ENCODE data around the gene CELF5.
"Not testable (repeated sequence)": the region's sequence is repeated elsewhere in the genome, so short reads cannot be mapped to it uniquely, and the experiment has no call there.

The CELF5 gene

DNA sequence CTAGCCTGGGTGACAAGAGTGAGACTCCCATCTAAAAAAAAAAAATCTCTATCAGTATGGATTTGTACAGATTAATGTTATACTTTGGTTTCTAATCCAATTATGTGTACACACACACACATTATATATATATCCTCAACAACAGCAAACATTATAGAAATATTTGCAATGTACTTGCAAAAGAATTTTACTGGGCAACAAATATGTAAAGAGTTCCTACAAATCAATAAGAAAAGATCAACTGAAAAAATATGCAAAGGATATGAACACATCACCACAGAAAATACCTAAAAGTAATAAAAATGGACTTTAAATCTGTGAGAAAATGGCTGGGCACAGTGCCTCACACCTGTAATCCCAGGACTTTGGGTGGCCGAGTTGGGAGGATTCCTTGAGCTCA is 101.0 kb downstream of the CELF5 start:
- no peak for DNase-seq

DNA sequence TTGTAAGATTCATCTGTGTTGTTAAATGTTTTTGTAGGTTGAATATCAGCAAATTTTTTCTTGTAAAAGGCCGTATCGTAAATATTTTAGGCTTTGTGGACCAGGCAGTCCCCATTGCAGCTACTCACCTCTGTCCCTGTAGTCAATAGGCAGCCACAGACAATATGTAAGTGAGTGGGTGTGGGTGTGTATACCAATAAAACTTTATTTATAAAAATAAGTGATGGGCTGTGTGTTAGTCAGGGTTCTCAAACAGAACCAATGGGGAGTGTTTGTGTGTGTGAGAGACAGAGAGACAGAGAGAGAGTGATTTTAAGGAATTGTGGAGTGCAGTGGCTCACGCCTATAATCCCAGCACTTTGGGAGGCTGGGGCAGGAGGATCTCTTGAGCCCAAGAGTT is 104.3 kb downstream of the CELF5 start:
- no peak for DNase-seq

DNA sequence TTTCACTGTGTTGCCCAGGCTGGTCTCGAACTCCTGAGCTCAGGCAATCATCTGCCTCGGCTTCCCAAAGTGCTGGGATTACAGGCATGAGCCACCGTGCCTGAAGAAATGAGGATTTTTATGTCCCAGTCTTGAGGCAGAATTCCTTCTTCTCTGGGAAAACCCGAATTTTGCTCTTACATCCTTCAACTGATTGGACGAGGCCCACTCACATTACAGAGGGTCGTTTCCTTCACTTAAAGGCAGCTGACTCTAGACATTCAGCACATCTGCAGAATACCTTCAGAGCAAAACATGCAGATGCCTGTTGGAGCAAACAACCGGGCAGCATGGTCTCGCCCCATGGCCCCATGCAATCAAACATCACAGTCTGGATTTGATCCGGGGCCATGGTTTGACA is 105.6 kb downstream of the CELF5 start:
- no peak for DNase-seq

DNA sequence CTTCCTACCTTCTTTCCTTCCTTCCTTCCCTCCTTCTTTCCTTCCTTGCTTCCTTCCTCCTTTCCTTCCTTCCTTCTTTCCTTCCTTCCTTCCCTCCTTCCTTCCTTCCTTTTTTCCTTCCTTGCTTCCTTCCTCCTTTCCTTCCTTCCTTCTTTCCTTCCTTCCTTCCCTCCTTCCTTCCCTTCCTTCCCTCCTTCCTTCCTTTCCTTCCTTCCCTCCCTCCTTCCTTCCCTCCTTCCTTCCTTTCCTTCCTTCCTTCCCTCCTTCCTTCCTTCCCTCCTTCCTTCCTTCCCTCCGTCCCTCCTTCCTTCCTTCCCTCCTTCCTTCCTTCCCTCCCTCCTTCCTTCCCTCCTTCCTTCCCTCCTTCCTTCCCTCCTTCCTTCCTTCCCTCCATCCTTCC is 107.8 kb downstream of the CELF5 start:
- not testable (repeated sequence) for DNase-seq

DNA sequence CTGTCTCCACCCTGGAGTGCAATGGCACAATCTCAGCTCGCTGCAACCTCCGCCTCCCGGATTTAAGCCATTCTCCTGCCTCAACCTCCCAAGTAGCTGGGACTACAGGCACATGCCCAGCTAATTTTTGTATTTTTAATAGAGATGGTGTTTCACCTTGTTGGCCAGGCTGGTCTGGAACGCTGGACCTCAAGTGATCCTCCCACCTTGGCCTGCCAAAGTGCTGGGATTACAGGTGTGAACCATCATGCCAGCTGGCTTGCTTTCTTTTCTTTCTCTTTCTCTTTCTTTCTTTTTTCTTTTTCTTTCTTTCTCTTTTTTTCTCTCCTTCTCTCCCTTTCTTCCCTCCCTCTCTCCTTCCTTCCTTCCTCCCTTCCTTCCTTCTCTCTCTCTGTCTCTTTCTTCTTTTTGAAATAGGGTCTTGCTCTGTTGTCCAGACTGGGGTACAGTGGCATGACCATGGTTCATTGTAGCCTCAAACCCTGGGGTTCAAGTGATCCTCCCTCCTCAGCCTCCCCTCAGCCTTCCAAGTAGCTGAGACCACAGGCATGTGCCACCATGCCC is 108.6 kb downstream of the CELF5 start:
- no peak for DNase-seq

DNA sequence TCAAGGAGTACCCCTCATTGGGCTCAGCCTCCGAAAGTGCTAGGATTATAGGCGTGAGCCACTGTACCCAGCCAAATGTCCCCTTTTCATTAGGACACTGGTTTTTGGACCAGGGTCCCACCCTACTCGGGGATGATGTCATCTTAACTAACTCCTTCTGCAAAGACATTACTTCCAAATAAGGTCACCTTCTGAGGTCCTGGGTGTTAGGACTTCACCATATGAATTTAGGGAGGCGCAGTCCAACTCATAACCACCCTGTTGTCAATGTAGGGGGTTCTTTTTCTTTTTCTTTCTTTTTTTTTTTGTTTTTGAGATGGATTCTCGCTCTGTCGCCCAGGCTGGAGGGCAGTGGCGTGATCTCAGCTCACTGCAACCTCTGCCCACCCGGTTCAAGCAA is 109.2 kb downstream of the CELF5 start:
- DNase-seq = no peak

DNA sequence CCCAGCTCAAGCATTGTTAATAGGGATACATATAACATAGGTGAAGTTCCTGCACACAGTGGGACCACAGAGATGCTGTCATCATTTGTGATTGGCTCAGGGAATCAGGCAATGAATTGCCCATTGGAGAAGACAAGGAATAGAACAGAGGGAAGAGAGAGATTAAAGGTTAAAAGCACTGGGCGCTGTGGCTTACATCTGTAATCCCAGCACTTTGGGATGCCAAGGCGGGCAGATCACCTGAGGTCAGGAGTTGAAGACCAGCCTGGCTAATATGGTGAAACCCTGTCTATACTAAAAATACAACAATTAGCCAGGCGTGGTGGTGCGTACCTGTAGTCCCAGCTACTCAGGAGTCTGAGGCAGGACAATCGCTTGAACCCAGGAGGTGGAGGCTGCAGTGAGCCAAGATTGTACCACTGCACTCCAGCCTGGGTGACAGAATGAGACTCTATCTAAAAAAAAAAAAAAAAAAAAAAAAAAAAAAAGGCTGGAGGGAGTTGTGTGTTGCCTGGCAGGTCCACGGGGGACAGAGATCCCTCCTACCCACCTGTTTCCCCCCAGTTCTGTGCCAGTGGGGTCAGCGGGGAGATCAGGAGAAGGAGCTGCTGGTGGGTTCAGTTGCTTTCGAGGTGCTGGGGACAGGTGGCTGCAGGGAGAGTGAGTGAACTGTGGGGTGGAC is 110.4 kb downstream of the CELF5 start:
- not testable (repeated sequence) for DNase-seq

DNA sequence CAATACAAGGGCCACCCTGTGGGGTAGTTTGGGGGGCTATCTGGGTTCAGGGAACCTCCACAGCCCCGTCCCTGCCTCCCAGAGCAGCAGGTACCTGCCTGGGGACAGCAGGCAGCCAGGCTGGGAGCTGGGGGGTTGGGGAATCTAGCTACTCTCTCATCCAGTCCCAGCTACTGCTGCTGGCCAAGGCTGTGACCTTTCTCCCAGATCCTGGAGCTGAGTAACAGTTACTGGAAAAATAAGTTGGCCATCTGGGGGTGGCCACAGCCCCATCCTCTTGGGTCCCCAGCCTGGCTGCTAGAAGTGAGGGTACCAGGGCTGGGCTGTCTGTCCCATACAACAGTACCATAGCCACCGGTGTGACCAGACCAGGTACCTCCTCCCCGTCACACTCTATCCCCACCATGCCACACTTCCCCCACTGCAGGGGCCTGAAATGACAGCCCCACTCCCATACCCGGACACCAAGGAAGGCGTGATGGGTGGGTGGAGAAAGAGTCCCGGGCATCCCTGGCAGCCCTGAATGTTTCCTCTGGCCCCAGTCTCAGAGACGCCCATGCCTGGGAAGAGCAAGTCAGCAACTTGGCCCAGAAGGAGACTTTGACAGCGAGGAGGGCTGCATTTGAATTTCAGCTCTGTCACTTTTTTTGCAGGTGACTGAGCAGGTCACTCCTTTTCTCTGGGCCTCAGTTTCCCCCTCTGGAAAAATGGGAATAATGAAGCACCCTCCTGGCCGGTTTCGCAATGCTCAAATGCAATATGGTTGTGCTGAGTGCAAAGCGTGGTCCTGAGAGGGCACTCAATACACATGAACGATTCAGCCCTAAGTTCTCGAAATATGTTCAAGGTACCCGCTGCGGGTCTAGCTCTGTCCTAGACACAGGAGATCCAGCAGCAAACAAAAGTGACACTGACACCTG is 111.2 kb downstream of the CELF5 start:
- DNase-seq = no peak

DNA sequence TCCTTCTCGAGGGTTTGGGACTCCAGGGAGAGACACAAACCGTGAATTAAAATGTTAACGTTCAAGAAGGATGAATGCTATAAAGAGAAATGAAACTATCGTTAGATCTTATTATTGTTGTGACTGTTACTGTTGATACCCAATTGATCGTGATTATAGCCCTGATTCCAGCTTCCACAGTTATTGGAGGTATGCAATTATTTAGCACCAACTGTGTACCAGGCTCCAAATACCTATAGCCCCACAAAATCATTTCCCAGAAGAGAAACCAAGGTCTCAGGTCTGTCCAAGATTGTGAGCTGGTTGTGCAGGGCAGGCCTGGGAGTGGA is 111.9 kb downstream of the CELF5 start:
- DNase-seq = no peak

DNA sequence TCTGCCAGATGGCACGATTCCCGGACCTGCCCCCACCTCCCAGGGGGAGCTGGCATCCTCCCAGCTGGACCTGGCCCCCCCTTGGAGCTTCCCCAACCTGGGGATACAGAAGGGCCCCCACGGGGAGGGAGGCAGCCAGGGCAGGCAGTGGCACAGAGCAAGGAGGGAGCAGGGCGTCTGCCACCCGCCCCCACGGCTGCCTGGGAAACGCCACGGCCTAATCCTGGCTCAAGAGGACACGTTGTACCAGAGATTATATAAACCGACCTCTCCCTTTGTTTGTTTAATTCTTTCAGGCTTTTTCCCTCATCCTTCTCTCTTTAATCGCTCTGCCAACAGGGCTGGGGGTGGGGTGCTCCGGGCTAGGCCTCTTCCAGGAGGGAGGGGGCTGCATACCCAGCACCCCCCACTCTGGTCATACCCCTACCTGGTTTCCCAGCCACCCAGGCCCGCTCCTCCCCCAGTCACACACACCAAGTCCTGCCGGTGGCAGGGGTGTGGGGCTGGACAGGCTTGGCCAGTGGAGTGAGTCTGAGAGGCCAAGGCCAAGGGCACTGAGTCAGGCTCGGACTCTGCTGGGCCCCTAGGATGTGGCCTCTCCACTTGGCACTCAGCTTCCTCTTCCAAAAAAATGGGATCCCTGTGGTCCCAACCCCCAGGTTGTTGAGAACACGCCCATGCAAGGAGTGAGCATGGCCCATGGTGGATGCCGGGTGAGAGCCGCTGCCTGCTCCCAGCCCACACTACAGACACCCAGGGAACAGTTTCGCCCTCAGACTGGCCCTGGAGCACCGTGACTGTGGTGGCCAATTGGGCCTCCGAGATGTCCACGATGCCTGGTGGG is 112.4 kb downstream of the CELF5 start:
- no peak for DNase-seq

DNA sequence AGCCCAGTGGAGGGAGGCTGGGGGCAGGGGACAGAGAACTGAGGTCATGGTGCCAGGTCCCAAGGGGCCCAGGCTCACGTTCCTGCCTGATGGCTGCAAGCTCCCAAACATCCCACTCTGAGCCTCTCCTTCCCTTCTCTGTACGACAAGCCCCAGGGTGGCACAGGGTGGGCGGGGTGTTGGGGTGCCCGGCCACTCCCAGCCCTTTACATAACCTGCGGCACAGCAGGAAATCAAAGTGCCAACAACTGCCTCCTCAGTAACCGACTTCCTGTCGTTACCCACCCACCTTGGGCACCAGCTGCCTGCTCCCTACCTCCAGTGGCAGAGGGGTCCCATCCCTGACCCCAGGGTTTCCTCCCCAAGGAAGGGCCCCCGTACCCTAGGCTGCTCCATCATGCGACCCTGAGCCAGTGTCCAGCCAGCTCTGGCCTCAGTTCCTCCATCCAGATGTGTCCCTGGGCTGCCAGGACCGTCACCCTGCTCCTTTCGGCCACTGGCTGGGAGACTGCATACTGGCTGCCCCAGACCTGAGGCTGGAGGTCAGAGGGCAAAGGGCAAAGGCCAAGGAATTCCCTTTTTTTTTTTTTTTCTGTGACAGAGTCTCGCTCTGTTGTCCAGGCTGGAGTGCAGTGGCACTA is 114.2 kb downstream of the CELF5 start:
- DNase-seq = peak; percentile 17

DNA sequence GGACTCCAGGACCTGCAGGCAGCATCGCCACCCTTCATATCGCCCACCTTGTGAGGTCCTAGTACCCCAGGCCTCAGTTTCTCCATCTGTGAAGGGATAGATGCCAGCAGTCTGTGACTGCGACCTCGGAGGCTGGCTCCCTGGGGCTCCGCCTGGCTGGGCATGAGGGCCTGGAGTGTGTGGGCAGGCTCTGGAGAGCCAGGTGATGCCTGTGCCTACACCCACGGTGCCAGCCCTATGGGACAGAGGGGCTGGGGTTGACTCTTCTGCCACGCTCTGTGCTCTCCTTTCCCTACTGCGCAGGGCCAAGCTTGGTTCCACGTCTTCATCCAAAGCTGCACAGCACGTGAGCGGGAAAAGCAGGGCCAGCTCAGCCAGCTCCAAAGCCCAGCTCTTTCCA is 115.9 kb downstream of the CELF5 start:
- no peak for DNase-seq

DNA sequence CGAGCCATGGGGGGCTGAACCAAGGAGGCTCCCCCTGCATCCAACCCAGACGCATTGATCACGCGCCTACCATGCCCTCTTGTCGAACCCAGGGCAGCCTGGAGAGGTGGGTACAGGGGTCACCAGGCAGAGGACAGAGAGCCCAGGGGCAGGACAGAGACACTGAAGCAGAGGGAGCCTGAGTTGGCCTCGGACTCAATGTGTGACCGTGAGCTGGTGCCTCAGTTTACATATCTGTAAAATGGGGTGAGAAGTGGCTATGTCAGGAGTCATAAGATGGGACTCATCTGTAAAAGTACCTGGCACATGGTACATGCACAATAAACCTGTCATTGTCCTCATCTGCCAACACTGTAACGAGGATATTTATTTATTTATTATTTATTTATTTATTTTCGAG is 117.8 kb downstream of the CELF5 start:
- DNase-seq = no peak

DNA sequence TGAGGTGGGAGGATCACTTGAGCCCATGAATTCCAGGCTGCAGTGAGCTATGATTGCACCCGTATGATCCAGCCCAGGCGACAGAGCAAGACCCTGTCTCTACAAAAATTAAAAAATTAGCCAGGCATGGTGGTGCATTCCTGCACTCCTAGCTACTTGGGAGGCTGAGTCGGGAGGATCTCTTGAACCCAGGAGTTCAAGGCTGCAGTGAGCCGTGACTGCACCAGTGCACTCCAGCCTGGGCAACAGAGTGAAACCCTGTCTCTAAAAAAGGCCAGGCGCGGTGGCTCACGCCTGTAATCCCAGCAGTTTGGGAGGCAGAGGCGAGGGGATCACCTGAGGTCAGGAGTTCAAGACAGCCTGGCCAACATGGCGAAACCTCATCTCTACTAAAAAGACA is 118.5 kb downstream of the CELF5 start:
- not testable (repeated sequence) for DNase-seq

DNA sequence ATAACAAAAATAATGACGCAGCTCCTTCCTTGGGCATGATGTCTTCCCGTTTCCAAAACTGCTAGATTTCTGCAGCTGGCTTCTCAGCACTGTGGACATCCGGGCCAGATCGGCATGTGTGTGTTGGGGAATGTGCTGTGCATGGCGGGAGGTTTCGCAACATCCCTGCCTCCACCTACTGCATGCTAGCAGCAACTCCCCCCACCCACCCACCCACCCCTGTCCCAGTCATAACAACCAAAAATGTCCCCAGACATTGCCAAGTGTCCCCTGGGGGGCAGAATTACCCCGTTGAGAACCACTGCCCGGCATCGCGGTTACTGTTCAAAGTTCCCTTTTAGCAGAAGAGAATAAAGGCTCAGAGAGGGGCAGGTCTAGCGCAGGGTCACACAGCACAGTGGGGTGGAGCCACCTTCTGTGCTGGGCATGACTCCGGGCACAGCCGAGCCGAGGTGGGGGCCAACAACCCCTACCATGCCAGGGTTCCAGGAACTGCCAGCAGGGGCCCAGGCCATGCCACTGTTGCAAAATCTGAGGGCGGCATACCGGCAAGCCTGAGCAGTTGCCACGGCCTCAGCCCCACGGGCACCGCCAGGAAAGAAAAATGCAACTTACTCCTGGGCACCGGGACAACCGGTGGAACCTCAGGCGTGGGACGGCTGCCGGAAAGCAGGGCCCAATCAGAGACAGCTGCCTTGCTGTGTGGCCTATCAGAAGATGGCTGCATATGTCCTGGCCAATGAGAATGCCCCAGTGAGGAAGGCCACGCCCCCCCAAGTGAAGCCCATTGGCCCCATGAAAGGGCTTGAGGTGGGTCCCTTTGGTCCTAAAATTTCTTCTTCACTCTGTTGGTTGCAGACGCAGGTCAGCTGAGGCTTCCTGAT is 119.4 kb downstream of the CELF5 start:
- DNase-seq = peak; percentile 81

DNA sequence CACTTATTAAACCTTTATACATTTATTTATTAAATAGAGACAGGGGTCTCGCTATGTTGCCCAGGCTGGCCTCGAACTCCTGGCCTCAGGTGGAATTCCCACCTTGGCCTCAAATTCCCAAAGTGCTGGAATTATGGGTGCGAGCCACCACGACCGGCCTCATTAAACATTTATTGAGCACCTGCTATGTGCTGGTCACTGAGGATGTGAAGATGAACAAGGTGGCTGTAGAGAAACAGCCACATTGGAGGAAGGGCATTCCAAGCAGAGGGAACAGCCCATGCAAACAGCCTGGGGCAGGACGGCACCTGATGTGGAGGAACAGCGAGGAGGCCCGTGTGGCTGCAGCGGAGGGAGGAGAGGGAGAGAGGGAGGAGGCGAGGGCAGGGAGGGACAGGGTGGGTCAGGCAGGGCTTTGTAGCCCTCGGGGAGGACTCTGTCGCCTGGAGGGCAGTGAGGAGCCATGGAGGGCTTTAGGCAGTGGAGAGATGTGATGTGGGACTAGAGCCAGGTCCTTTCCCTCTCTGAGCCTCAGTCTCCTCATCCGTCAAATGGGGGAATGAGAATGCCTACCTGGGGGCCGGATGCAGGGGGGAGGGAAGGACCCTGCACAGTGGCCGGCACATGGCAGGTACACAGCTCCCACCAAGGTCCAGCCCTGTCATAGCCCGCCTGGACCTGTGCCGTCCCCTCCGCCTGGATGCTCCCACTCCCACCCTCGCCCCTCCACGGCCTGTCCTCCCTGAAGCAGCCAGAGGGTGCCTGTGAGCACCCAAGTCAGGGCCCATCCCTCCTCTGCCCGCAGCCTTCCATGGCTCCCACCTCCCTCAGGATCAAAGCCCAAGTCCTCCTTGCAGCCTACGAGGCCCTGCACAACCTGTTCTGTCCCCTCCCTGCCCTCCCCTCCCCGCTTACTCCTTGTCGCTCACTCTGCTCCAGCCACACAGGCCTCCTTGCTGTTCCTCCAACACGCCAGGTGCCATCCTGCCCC is 120.4 kb downstream of the CELF5 start:
- DNase-seq = no peak

DNA sequence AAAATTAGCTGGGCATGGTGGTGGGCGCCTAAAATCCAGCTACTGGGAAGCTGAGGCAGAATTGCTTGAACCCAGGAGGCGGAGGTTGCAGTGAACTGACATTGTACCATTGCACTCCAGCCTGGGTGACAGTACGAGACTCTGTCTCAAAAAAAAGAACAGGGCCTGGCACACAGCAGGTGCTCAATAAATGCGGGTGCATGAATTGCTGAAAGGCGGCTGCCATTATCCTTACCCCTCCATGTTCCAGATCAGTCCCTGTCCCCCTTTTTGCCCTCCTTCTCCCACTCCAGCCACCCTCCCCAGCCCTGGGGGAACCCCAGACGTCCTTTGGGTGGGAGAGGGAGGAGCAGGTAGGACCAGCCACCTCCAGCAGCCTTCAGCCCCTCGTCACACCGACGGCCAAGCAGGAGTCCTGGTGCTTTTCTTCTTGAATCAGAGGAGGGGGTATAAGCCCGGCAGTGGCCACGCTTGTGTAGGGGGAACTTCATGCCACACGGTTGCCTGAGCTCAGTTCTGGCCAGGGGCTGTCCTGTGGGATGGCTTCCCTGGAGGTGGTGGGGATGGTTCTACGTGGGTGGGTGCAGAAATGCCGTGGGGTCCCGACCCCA is 121.5 kb downstream of the CELF5 start:
- no peak for DNase-seq
